ENCODE measurements around the gene UGT1A6.

Gene UGT1A6

DNA sequence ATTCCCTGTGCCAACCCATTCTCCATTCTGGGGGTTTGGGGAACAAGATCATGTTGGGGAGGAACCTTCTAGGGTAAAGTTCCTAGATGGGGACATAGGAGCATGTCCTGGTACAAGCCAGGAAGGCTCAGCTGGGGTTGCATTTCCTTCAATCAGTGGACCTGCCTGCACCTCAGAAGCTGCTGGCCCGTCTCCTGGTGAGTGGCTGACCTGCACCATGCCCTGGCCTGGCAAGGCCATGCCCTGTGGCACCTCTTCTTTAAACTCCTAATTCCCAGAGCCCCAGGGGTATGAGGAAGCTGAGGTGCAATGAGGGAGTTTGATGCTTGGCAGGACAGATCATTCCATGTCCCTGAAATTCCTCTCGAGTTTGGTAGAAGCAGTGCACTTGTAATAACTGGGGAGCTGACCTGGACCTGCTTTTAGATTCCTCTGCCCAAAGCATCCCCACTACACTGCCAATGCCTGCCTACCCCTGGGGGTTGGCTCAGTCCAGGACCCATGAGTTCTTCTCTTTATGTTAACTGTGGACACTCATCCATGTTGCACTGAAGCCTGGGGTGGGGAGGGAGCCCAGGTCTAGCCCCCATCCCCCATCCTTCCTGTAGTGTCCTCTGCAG is 110.7 kb downstream of the UGT1A6 start:
- no peak for DNase-seq

DNA sequence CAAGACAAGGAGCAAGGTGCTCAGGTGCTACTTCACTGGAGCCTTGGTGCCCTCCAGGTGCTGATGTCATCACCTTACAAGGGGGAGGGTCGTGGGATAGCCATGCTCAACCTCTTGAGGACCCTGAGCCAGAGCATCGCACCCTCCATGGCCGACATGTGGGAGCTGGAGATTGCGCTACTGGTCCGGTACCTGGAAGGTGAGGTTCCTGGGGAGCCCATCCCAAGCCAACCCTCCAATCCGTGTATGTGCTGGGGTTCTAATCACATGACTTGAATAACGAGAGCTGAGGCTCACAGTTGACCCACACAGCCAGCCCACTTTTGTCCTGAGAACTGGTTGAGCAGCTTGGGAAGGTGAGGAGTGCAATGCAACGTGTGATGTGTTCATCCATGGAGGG is 111.3 kb downstream of the UGT1A6 start:
- no peak for DNase-seq

DNA sequence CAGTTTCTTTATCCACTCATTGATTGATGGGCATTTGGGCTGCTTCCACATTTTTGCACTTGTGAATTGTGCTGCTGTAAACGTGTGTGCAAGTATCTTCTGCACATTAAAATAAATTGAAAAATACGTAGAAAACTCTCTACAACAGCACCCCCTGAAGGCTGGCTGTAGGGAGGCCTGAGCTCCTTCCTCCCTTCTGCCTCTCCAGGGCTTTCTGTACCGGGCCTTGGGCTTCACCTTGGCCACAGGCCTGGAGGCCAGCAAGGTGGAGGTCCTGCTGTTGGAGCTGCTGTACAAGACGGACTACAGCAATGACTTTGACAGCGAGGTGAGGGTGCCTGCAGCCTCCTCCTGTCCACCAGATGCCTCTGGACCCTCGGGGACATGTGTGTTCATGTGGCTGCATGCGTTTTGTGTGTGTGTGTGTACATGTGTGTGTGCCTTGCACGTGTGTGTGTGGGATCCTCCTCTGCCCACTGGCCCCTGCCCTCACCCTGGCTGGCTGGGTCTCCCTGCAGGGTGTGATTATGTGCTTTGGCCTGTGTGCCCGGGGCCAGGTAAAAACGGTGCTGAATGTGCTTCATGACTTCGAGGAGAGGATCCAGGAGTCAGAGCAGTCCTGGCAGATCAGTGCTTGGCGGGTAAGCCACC is 114.7 kb downstream of the UGT1A6 start:
- no peak for DNase-seq

DNA sequence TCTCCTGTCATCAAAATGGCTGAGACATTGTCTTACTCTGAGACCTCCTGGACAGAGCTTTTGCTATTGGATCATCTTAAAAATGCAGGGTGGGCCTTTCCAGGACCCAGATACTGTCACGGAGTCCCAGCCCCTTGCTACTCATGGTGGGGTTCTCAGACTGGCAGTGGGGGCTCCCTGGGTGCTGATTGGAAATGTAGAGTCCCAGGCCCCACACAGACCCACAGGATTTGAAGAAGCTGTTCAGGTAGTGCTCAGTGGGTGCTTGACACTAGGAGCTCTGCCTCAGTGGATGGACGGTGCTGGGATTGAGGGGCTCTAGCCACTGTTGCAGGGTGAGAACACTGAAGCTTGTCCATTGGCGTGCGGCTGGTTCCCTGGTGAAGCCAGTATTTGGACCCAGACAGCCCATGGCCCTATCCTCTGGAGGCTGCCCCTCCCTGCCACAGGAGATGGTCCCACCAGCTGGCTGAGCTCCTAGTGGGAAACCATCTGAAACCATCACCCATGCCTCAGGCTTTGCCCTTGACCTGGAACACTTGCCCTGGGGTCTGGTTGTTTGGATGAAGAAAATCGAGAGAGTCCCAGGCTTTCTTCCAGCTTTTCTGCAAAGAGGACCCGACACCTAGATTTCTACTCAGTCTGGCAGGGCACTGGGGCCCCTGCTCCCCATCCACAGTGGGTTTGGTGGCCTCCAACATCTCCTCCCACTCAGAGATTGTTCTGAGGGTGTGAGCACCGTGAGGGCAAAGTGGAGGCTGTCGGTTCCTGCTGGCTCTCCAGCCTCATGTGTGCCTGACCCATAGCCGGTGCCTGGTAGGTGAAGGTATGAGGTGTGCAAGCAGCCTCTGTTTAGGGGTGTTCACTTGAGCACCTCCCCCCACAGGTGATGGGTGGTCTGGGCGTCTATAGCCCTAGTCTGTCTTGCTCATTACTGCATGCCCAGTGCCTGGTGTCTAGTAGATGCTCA is 115.6 kb downstream of the UGT1A6 start:
- no peak for DNase-seq

DNA sequence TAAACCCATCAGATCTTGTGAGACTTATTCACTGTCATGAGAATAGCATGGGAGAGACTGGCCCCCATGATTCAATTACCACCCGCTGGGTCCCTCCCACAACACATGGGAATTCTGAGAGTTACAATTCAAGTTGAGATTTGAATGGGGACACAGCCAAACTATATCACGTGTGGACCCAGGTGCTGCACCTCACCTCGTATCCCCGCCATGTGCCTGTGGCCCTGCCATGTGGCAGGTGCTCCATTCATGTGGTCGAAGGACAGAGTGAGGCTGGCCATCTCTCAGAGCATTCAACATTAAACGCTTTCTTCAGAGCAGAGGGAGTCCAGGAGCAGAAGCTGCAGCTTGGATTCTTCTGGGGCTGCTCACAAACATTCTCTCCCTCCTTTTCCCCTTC is 117.7 kb downstream of the UGT1A6 start:
- DNase-seq = no peak

DNA sequence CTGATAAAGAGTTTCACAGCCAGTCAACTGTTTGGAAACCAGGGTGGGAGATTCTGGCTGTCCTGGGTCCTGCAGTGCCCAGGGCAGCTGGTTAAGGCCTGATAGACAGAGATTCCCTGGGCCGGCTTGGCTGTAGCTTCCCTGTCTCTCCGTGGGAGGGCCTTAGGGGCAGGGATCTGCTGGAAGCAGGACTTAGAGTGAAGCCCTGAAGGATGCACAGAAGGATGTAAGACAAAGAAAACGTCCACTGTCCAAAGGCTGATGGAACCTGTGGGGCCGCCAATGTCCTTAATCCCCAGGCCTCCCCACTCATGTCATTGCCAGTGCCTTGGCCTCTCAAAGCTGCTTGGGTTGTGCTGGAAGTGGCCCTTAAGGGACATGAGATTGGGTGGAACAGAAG is 118.4 kb downstream of the UGT1A6 start:
- no peak for DNase-seq

DNA sequence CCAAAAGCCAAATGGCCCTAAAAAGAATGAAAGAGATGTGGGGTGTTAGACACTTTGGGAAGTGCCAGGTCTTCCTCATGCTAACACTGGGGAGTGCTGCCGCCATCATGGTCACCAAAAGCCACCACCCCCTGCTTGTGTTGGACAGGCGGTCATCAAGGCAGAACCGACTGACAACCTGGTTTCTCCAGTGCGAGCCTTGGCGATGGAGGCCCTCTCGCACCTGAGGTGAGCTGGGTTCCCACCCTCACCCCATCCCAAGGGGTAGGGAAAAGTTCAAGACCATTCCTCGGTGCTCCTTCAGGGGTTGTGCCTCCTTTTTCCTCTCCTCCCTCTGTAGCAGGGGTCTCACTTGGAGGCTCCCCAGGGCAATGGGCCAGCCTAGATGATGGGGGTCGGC is 119.0 kb downstream of the UGT1A6 start:
- no peak for DNase-seq

DNA sequence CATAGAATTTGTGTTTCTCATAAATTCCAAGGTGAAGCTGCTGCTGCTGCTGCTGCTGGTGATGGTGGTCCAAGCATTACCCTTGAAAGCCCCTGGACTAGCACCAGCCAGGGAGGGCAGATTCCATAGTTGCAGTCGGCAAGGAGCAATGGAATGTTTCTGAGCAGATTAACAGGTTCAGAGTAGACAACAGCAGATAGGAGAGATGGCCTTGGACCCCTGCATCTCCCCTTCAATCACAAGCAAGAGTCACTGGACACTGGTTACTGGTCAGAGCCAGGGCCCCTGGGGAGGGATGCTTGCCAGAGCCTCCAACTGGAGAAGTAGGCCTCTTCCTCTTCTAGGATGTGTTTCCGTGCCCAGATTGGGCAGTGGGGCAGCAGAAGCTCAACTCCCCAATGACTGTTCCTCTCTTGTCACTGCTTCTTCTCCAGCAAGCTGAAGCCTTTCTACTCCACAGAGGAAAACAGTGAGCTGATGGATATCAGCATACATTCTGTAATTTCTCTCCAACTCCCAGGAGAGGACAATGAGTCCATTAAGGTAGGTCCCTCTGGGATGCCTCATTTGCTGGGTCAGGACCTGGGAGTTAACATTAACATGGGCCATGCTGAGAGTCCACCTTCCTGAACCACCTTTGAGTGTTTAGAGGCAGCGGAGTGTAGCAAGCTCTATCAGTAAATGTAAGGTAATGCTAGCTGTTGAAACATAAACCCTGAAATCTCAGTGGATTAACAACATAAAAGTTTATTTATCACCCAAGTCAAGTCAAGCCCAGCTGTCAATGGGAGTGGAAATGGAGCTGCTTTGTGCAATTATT is 120.8 kb downstream of the UGT1A6 start:
- DNase-seq = no peak

DNA sequence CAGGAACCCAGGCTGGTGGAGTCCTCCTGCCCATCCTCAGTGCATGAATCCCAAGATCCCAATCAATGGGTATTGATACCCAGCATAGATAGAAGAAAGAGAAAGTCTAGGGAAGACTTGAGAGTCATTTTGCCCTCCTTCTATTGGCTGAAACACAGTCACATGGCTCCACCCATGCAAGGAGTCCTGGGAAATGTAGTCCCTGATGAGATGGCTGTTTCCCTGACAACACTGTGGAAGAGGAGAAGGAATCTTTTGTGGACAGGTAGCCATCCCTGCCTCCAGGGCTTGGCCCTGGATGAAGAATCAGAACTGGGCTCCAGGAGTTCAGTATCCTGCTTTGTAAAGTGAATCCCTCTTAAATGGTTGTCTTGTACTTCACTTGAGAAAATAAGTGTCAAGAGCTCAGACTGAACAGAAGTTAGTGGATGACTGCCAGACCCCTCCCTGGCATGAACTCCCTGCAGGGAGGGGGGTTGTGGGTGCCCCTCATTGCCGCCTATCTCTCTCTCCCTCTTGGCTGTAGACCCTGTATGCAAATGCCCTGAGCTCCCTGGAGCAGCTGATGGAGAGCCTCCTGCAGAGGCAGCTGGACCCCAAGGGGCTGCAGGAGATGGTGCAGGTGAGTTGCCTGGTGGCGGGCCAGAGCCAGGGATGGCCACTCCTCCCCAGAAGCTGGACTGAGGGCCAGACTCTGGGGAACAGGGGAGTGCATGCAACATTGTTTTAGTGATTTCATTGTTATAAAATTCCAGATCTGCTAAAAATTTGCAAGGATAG is 121.6 kb downstream of the UGT1A6 start:
- no peak for DNase-seq

DNA sequence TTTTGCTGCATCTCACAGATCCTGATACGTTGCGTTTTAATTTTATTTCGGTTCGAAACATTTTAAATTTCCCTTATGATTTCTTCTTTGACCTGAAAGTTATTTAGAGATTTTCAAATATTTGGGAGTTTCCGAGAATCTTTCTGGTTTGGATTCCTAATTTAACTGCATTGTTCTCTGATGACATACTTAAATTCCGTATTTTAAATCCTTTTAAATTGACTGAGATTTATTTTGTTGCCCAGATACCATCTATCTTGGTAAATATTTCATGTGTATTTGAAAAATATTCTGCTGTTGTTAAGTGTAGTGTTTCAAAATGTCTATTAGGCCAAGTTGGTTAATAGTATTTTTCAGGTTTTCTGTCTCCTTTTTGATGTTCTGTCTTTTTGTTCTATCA is 123.2 kb downstream of the UGT1A6 start:
- DNase-seq = no peak

DNA sequence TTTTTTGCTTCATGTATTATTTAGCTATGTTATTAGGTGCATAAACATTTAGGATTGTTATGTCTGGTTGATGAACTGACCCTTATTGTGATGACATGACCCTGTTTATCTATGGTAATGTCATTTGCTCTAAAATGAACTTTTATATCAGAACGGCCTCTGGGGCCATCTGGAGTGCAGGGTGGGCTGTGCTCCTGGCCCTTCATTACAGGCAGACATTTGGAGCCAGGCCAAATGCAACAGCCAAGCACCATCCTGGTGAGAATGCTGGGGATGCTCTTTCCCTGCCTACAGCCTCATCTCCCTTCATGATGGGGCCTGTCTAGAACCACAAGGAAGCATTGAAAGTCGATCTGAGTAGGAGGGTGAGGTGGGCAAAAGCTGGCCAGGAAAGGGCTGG is 123.6 kb downstream of the UGT1A6 start:
- DNase-seq = no peak

DNA sequence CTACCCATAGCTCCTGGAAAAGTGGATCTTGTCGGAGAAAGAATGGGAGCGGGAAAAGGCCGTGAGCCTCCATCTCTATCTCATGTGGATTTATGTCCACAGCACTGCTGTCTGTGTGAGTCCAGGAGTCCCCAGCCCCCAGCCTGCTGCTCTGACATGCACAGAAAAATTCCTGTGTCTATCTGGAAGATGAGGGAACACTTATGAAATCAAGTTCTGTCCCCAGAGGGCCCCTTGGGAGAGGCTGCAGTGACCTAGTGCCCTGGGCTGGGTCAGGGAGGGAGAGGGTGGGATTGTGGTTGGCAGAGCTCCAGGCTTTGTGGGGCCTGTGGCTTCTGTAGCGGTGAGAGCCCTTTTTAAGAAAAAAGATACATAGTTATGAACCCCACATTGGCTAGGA is 124.1 kb downstream of the UGT1A6 start:
- DNase-seq = no peak

DNA sequence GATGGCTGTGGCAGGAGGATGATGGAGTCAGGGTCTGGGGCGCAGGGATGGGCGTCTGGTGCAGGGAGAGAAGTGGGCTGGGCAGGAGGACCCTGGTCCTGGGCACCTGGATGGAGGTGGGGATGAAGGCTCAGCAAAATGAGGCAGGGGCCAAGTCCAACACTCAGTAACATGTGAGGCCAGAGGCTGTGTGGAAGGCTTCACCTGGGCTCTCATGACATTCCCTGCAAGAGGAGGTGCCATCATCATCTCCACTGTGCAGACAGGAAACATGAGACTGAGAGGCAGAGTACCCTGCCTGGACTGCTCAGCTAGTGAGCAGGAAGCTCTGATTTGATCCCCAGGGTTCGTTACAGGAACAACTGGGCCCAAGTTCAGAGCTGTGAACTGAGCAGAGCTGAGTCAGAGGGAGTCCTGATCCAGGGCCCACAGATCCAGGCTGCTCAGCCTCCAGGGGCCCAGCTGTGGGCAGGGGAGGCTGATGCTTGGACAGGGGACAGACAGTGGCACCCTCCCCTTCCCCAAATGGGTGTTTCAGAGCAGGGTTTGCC is 124.7 kb downstream of the UGT1A6 start:
- DNase-seq = no peak

DNA sequence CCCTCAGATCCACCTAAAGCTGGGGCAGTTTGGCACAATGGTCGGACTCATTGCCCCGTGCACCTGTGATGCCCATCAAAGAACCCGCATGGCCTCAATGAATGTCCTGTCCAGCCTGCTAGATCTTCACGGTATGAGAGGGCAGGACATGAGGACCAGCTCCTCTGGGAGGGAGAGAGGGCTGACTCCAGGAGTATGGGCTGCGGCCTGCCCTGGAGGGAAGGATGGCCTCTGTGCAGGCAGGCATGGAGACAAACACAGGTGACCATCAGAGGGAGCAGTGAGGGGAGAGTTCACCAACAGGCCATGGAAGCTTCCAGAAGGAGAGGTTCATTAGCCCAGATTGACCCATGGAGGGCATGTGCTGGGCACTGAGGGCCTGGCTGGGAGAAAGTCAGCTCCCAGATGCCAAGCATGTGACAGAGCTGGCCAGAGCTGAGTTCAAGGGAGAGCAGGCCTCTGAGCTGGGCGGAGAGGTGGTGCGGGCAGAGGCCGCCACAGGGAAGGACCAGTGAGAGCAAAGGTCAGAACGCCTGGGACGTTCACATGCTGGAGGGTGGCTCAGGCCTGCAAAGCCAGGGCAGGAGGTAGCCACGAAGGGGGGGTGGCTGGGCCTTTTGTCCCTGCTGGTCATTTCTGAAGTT is 125.4 kb downstream of the UGT1A6 start:
- no peak for DNase-seq

DNA sequence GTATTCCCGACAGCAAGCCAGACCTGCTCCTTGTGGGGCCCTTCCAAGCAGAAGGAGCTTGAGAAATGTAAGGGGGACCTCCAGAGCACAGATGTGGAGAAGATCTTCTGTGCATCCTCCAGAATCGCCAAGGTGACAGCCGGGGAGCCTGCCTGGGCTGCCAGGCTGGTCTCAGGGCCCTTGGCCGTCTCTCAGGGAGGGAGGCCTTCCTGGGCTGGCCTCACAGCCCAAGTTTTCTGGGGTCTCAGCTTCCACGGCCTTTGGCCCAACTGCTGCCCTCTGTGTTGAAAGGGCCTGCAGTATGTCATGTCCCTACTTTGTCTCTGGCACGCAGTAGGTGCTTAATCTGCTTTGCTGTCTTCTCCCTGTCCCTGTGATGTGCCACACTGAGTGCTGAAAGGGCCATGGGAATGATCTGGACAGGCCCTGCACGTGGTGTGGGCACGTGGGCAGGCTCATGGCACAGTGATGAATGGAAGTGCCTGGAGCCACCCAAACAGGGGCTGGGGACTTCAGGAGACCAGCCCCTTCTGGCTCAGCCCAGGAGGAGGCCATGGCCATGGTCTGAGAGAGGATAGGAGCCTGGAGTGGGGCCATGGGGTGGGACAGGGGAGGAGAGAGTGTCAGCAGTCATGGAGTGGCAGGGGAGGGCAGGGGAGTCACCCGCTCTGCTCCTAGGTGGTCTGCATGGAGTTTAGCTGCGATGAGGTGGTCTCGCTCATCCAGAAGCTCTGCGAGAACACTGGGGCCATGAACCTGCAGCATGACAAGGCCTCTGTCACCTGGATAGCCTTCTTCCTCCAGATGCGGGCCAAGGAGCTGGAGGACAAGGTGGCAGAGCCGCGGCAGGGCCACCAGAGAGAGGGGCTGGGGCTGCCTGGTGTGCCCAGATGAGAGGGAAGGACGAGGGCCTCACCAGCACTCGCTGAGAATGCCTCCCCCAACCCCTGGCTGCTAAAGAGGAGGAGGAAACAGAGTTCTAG is 126.2 kb downstream of the UGT1A6 start:
- DNase-seq = no peak

DNA sequence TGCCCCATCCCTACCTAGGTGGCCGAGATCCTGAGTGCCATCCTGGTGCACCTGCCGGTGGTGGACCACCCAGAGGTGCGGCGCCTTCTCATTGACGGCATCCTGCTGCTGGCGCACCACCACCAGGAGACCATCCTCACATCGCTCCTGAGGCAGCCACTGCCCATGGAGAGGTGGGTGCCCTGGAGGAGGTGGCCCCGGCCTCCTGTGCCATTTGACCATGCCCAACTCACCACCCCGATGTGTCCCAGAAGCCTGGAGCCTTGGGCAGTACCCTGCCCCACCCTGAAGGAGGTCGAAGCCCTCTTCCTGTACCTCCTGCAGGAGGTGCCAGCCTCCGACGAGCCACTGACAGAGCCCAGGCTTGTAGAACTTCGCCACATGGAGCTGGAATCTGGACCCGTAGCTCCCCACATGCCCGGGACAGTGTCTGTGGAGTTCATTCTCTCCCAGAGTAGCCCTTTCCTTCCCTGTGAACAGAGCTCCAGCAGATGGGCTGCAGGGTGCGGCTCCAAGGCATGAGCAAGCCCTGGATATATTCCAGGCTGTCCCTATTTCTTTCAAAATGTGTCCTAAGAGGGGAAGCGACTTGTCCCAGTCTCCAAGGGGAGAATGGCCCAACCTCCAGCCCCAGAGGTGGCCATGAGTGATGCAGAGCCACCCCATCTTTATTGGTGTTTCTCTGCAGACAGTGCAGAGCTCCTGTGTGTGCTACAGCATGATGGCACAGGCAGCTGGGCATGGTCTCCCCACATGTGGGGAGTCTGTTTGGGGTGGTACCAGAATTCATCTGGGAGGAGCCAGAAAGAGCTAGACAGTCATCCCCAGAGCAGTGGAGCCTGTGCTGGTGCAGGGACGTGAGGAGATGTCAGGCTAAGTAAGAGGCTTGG is 127.4 kb downstream of the UGT1A6 start:
- no peak for DNase-seq

DNA sequence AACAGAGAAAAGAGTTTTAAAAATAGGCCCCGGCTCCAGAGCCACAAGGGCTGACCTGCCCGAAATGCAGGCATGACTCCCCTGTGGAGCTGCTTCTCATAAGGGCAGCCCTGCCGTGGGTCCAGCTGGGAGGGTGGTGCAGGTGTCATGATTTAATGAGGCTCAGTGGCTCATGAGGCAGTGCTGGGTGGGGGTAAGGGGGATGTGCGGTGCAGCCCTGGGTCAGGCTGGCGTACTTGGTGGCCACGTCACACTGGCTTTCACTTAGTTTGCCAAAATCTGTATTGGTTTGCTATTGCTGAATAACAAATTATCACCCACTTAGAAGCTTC is 128.1 kb downstream of the UGT1A6 start:
- no peak for DNase-seq

DNA sequence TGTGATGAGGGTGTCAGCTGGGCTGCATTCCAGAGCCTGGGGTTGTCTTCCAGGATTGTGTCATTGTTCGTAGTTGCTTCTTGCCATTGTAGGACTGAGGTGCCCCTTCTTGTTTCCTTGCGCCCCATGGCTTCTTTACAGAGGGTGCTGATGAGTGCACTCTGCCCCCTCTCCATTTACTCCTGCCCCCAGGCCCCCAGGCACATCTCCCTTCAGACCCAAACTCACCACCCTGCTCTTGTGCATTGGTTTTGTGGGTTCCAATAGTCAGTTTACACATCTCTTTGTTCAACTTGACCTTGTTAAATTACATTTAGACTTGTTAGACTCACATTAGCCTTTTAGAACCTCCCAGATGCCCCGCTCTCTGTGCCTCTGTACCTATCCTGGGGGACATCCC is 128.5 kb downstream of the UGT1A6 start:
- no peak for DNase-seq

DNA sequence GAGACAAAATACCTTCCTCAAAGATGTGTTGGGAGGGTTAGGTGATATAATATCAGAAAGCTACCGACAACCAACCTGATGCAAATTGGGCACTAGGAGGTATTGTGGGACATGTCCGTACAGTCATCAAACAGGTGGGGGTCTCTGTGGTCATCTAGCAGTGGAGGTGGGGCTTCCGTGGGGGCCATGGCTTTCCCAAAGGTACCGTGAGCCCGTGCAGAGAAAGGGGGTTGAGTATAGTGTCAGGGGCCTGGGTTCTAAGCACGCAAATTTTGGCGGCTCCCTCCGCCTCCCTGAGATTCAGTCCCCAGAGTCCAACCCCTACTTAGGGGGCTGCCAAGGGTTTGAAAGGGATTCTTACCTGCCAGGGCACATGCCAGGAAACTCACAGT is 129.0 kb downstream of the UGT1A6 start:
- no peak for DNase-seq

Measured in CD4-positive, alpha-beta T cell treated with Interleukin-10 for 1 hour (primary cell).